ENCODE results near the gene BIN1.

BIN1 gene

DNA sequence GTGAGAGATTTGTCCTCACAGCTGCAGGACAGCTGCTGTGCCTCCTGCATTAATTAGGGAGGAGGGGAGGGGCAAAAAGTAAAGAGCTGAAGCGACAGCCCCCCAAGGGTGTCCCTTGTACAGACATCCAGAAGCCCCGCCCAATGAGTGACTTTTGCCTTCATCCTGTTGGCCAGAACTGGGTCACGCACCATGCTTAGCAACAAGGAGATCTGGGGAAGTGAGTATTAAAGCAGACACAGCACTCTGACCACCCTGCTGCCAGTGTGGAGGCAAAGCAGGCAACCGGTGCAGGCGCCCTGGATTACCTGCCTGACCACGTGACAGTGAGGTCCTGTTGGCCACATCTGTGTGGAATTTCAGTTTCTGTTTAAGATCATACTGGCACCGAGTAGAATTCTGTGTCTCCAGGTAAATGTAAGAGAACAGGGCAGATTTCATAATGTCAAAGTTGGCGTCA lies 21.5 kb upstream of the BIN1 start:
- no peak for DNase-seq
- H4K91ac ChIP-seq (ENCODE audit: low read length), result no peak overlapping the region
- 26% methylated on average over 6 of the region's 8 CpGs for WGBS
- H4K8ac ChIP-seq (ENCODE audit: low read length), result peak overlapping the region; percentile 27
- H3K18ac ChIP-seq (ENCODE audit: low read depth in 1 of 2, low read length in 2 of 2), result no peak overlapping the region
- no peak overlapping the region for H3K4me3 ChIP-seq (ENCODE audit: insufficient read depth in 1 of 2, low read depth in 1 of 2, low read length in 2 of 2)
- no peak overlapping the region for H2AFZ ChIP-seq (ENCODE audit: low read depth, low read length)
- no peak overlapping the region for H3K27ac ChIP-seq (ENCODE audit: low read length, poor library complexity, severe bottlenecking)
- no peak overlapping the region for H3K23ac ChIP-seq (ENCODE audit: low read length in 2 of 2)
- H2AK5ac ChIP-seq (ENCODE audit: low read length, severe bottlenecking), result no peak overlapping the region
- no peak overlapping the region for H3K9ac ChIP-seq (ENCODE audit: low read length)
- no peak overlapping the region for H2BK12ac ChIP-seq (ENCODE audit: low read length in 2 of 2)
- no peak overlapping the region for H3K4me2 ChIP-seq (ENCODE audit: low read length, poor library complexity, severe bottlenecking)
- no peak overlapping the region for H3K4ac ChIP-seq (ENCODE audit: low read depth in 1 of 2, low read length in 2 of 2)
- H3K36me3 ChIP-seq (ENCODE audit: control insufficient read depth in 1 of 2, insufficient read depth in 2 of 2, low read depth in 1 of 2, low read length in 2 of 2), result no peaks in the 10 kb centered on the region
- no peaks in the 10 kb centered on the region for H3K27me3 ChIP-seq (ENCODE audit: control insufficient read depth in 1 of 2, insufficient read depth in 1 of 2, low read length in 2 of 2)
- no peaks in the 10 kb centered on the region for H3K79me1 ChIP-seq (replicated peaks; ENCODE audit: low read length, poor library complexity, severe bottlenecking)
- no peaks in the 10 kb centered on the region for H3K9me3 ChIP-seq (ENCODE audit: control insufficient read depth, low read length)
- peaks cover 6% of the 10 kb centered on the region for H3K4me1 ChIP-seq (ENCODE audit: control insufficient read depth, insufficient read depth, low read depth, low read length)
- no peak overlapping the region for H2BK15ac ChIP-seq (ENCODE audit: low read depth, poor library complexity, severe bottlenecking)
- no peak overlapping the region for H2BK5ac ChIP-seq (ENCODE audit: low read depth, low read length, poor library complexity, severe bottlenecking)
- H2BK120ac ChIP-seq (ENCODE audit: low read depth, low read length), result no peak overlapping the region
- H3K14ac ChIP-seq (ENCODE audit: low read length in 2 of 2), result no peak overlapping the region

DNA sequence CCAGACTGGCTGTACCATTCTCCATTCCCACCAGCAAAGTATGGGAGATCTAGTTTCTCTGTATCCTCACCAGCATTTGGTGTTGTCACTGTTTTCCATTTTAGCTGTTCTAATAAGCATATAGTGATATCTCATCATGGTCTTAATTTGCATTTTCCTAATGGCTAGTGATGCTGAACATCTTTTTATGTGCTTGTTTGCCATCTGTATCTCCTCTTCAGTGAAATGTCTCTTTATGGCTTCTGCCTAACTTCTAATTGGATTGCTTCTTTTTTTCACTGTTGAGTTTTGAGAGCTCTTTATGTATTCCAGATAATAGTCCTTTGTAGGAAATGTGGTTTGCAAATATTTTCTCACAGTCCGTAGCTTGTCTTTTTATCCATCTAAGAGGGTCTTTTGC lies 18.9 kb upstream of the BIN1 start:
- no peak overlapping the region for H3K27ac ChIP-seq (ENCODE audit: low read length, poor library complexity, severe bottlenecking)

DNA sequence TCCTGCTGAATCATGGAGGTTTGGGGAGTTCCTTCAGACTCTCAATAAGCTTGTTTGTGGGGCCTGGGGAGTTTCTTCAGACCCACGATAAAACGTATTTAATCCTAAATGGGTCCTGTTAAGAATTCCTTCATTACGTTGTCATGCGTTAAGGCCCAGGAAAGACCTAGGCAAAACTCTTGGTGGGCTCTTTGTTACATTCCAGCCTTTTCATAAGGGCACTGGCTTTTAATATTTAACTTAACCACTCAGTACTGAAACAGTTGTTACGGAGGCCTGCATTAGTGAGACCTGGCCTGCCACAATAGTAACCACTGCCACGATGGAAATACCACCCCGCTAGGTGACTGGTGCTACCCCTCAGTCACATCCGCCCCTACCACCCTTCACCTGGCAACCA lies 17.5 kb upstream of the BIN1 start:
- Histone ChIP-seq H2BK15ac (ENCODE audit: low read depth, poor library complexity, severe bottlenecking) (no peak overlapping the region), H2BK12ac (ENCODE audit: low read length in 2 of 2) (no peak overlapping the region), H4K8ac (ENCODE audit: low read length) (no peak overlapping the region), H3K36me3 (ENCODE audit: control insufficient read depth in 1 of 2, insufficient read depth in 2 of 2, low read depth in 1 of 2, low read length in 2 of 2) (no peaks in the 10 kb centered on the region), H2AFZ (ENCODE audit: low read depth, low read length) (no peak overlapping the region), H3K14ac (ENCODE audit: low read length in 2 of 2) (no peak overlapping the region), H3K4me2 (ENCODE audit: low read length, poor library complexity, severe bottlenecking) (no peak overlapping the region), H2AK5ac (ENCODE audit: low read length, severe bottlenecking) (no peak overlapping the region), H3K4me3 (ENCODE audit: insufficient read depth in 1 of 2, low read depth in 1 of 2, low read length in 2 of 2) (no peak overlapping the region), H3K4ac (ENCODE audit: low read depth in 1 of 2, low read length in 2 of 2) (no peak overlapping the region), H3K4me1 (ENCODE audit: control insufficient read depth, insufficient read depth, low read depth, low read length) (peaks cover 8% of the 10 kb centered on the region), H3K27ac (ENCODE audit: low read length, poor library complexity, severe bottlenecking) (peak overlapping the region; percentile 61), H3K18ac (ENCODE audit: low read depth in 1 of 2, low read length in 2 of 2) (no peak overlapping the region), H2BK5ac (ENCODE audit: low read depth, low read length, poor library complexity, severe bottlenecking) (no peak overlapping the region), H3K9ac (ENCODE audit: low read length) (no peak overlapping the region), H3K27me3 (ENCODE audit: control insufficient read depth in 1 of 2, insufficient read depth in 1 of 2, low read length in 2 of 2) (no peaks in the 10 kb centered on the region), H4K91ac (ENCODE audit: low read length) (no peak overlapping the region), H3K79me1 (replicated peaks; ENCODE audit: low read length, poor library complexity, severe bottlenecking) (no peaks in the 10 kb centered on the region), H2BK120ac (ENCODE audit: low read depth, low read length) (no peak overlapping the region), H3K9me3 (ENCODE audit: control insufficient read depth, low read length) (no peaks in the 10 kb centered on the region), H3K23ac (ENCODE audit: low read length in 2 of 2) (no peak overlapping the region)
- WGBS, result 94% methylated on average over 8 of the region's 8 CpGs
- no peak for DNase-seq

More for the DNA sequence above, 18.9 kb upstream of the BIN1 start:
- Histone ChIP-seq H3K4ac (ENCODE audit: low read depth in 1 of 2, low read length in 2 of 2) (no peak overlapping the region), H3K9ac (ENCODE audit: low read length) (no peak overlapping the region), H2BK12ac (ENCODE audit: low read length in 2 of 2) (no peak overlapping the region), H2BK15ac (ENCODE audit: low read depth, poor library complexity, severe bottlenecking) (no peak overlapping the region), H4K8ac (ENCODE audit: low read length) (no peak overlapping the region), H3K4me3 (ENCODE audit: insufficient read depth in 1 of 2, low read depth in 1 of 2, low read length in 2 of 2) (no peak overlapping the region), H3K36me3 (ENCODE audit: control insufficient read depth in 1 of 2, insufficient read depth in 2 of 2, low read depth in 1 of 2, low read length in 2 of 2) (no peaks in the 10 kb centered on the region), H3K14ac (ENCODE audit: low read length in 2 of 2) (no peak overlapping the region), H2AK5ac (ENCODE audit: low read length, severe bottlenecking) (no peak overlapping the region), H3K23ac (ENCODE audit: low read length in 2 of 2) (no peak overlapping the region), H2BK120ac (ENCODE audit: low read depth, low read length) (no peak overlapping the region), H4K91ac (ENCODE audit: low read length) (no peak overlapping the region), H3K18ac (ENCODE audit: low read depth in 1 of 2, low read length in 2 of 2) (no peak overlapping the region), H3K4me1 (ENCODE audit: control insufficient read depth, insufficient read depth, low read depth, low read length) (peaks cover 8% of the 10 kb centered on the region), H2BK5ac (ENCODE audit: low read depth, low read length, poor library complexity, severe bottlenecking) (no peak overlapping the region), H3K9me3 (ENCODE audit: control insufficient read depth, low read length) (no peaks in the 10 kb centered on the region), H3K79me1 (replicated peaks; ENCODE audit: low read length, poor library complexity, severe bottlenecking) (no peaks in the 10 kb centered on the region), H3K27me3 (ENCODE audit: control insufficient read depth in 1 of 2, insufficient read depth in 1 of 2, low read length in 2 of 2) (no peaks in the 10 kb centered on the region), H3K4me2 (ENCODE audit: low read length, poor library complexity, severe bottlenecking) (no peak overlapping the region), H2AFZ (ENCODE audit: low read depth, low read length) (no peak overlapping the region)
- WGBS, result no CpG with 5 or more reads among the region's 1 CpG
- DNase-seq, result no peak

DNA sequence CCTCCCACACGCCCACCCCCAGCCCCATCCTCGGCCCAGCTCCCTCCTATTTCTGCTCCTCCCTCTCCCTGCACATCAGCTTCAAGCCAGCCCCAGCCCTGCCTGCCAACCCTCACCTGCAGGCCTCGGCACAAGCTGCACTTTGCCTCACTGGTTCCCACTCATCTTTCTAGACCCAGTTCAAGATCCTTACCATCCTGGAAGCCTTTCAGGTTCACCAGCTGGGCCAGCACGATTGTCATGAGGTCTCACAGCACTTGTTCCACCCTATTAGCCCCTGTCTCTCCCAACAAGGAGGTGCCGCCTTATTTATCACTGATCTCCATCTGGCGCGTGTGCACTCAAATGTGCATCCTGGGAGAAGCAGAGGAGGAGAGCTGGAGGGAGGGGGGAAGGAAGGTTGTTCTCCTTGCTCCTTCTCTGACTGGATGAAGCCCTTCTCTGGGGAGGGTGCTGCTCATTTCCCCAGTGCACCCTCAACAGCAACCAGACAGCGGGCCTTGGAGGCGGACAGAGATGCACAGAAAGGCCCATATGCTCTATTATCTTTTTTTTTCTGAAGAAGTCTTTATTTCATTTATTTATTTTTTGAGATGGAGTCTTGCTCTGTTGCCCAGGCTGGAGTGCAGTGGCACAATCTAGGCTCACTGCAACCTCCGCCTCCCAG lies 15.5 kb upstream of the BIN1 start:
- no peak overlapping the region for H3K4me2 ChIP-seq (ENCODE audit: low read length, poor library complexity, severe bottlenecking)
- no peaks in the 10 kb centered on the region for H3K79me1 ChIP-seq (replicated peaks; ENCODE audit: low read length, poor library complexity, severe bottlenecking)
- 79% methylated on average over 7 of the region's 10 CpGs for WGBS
- H3K14ac ChIP-seq (ENCODE audit: low read length in 2 of 2), result no peak overlapping the region
- H2BK120ac ChIP-seq (ENCODE audit: low read depth, low read length), result no peak overlapping the region
- peak overlapping the region; percentile 55 for H3K9ac ChIP-seq (ENCODE audit: low read length)
- no peak overlapping the region for H2AFZ ChIP-seq (ENCODE audit: low read depth, low read length)
- H2BK15ac ChIP-seq (ENCODE audit: low read depth, poor library complexity, severe bottlenecking), result no peak overlapping the region
- no peak overlapping the region for H4K8ac ChIP-seq (ENCODE audit: low read length)
- H3K4ac ChIP-seq (ENCODE audit: low read depth in 1 of 2, low read length in 2 of 2), result no peak overlapping the region
- H2AK5ac ChIP-seq (ENCODE audit: low read length, severe bottlenecking), result no peak overlapping the region
- no peaks in the 10 kb centered on the region for H3K36me3 ChIP-seq (ENCODE audit: control insufficient read depth in 1 of 2, insufficient read depth in 2 of 2, low read depth in 1 of 2, low read length in 2 of 2)
- no peak overlapping the region for H3K27ac ChIP-seq (ENCODE audit: low read length, poor library complexity, severe bottlenecking)
- H2BK12ac ChIP-seq (ENCODE audit: low read length in 2 of 2), result no peak overlapping the region
- H4K91ac ChIP-seq (ENCODE audit: low read length), result no peak overlapping the region
- peaks cover 5% of the 10 kb centered on the region for H3K4me1 ChIP-seq (ENCODE audit: control insufficient read depth, insufficient read depth, low read depth, low read length)
- DNase-seq, result no peak
- no peaks in the 10 kb centered on the region for H3K9me3 ChIP-seq (ENCODE audit: control insufficient read depth, low read length)
- no peak overlapping the region for H2BK5ac ChIP-seq (ENCODE audit: low read depth, low read length, poor library complexity, severe bottlenecking)
- no peak overlapping the region for H3K18ac ChIP-seq (ENCODE audit: low read depth in 1 of 2, low read length in 2 of 2)
- no peak overlapping the region for H3K4me3 ChIP-seq (ENCODE audit: insufficient read depth in 1 of 2, low read depth in 1 of 2, low read length in 2 of 2)
- H3K27me3 ChIP-seq (ENCODE audit: control insufficient read depth in 1 of 2, insufficient read depth in 1 of 2, low read length in 2 of 2), result no peaks in the 10 kb centered on the region
- H3K23ac ChIP-seq (ENCODE audit: low read length in 2 of 2), result no peak overlapping the region

Data from mesenchymal stem cell (in vitro differentiated cells and primary cell).